Caco-2 (cell line): ENCODE measurements around the gene MSTN. TPM values are rescaled to one million over a fixed set of nuclear protein-coding genes. Genes with fewer than 3 reads are reported as not detected.

Source experiments
- BruUV-seq: library from RNA; stranded (reverse); fragments of 400-500 nt; replicated peaks from 2 replicates; lab custom pipeline; 2021; lab: Mats Ljungman, UMichigan
- CTCF ChIA-PET: fragments of 300-600 bp; sonication (Branson Sonifier 250); formaldehyde crosslinking; loops from one replicate; lab custom pipeline; 2022; ENCODE audit warnings: antibody characterized with exemption; lab: Charles Lee
- POLR2A ChIA-PET: fragments of 300-600 bp; sonication (Branson Sonifier 250); formaldehyde crosslinking; loops from one replicate; lab custom pipeline; 2022; ENCODE audit warnings: antibody characterized with exemption; lab: Charles Lee
- DNase-seq, 2 experiments: peaks; one replicate each; pipeline versions ENCODE4 v3.0.0 to v3.0.0-alpha.2; 2020 to 2022
- H3K27me3 ChIP-seq: replicated peaks from 2 replicates; pipeline ENCODE4 v1.6.0; 2011; ENCODE audit warnings: low read length; ENCODE audit not compliant: control insufficient read depth, insufficient read depth
- H3K36me3 ChIP-seq: 2 replicates; pipeline ENCODE4 v1.5.1; 2011; ENCODE audit warnings: low read length; ENCODE audit not compliant: control insufficient read depth, insufficient read depth
- H3K4me1 ChIP-seq: fragments of 250-450 bp; sonication (Bioruptor Pico); 2 replicates; pipeline ENCODE4 v1.5.1; 2020; ENCODE audit warnings: mild to moderate bottlenecking
- H3K4me3 ChIP-seq: 2 replicates; pipeline ENCODE4 v1.5.1; 2011; ENCODE audit warnings: low read depth, mild to moderate bottlenecking, control low read depth, low read length
- H3K9me3 ChIP-seq: fragments of 250-450 bp; sonication (Bioruptor Pico); 2 replicates; pipeline ENCODE4 v1.5.1; 2020; ENCODE audit warnings: mild to moderate bottlenecking, moderate library complexity
- H3K27ac Mint-ChIP-seq: one replicate; pipeline ENCODE4 v1.8.0; 2022; ENCODE audit warnings: mixed read lengths; ENCODE audit not compliant: unreplicated experiment
- H3K27me3 Mint-ChIP-seq: one replicate; pipeline ENCODE4 v1.8.0; 2022; ENCODE audit warnings: mixed read lengths; ENCODE audit not compliant: insufficient read depth, unreplicated experiment
- H3K36me3 Mint-ChIP-seq: one replicate; pipeline ENCODE4 v1.8.0; 2022; ENCODE audit warnings: mild to moderate bottlenecking, mixed read lengths; ENCODE audit not compliant: insufficient read depth, unreplicated experiment
- H3K4me1 Mint-ChIP-seq: one replicate; pipeline ENCODE4 v1.8.0; 2022; ENCODE audit warnings: low read depth, mixed read lengths; ENCODE audit not compliant: unreplicated experiment
- H3K4me3 Mint-ChIP-seq: one replicate; pipeline ENCODE4 v1.8.0; 2022; ENCODE audit warnings: mild to moderate bottlenecking, moderate library complexity, mixed read lengths; ENCODE audit not compliant: unreplicated experiment
- H3K9me3 Mint-ChIP-seq: one replicate; pipeline ENCODE4 v1.8.0; 2022; ENCODE audit warnings: mixed read lengths; ENCODE audit not compliant: unreplicated experiment
- intact Hi-C: fragments of 100-400 bp; cut with micrococcal nuclease; formaldehyde crosslinking; loops from one replicate; pipeline ENCODE4 v1.10.0; 2022; ENCODE audit not compliant: unreplicated experiment
- total RNA-seq: library from RNA; stranded (reverse); gene quantifications from 2 replicates; pipeline ENCODE4 v1.2.3, GENCODE V29; 2022
- TF ChIP-seq, protein P1 (sequence below), 2 experiments: fragments of 200-600 bp in 1 of 2; IDR thresholded peaks; 1 replicate in 1 of 2; 2 replicates in 1 of 2; pipeline versions ENCODE4 v1.5.1 to v1.8.0; 2011 to 2022; ENCODE audit warnings: antibody characterized with exemption in 1 of 2, control low read depth in 1 of 2, inconsistent platforms in 1 of 2, low read depth in 1 of 2, low read length in 1 of 2, mild to moderate bottlenecking in 1 of 2, moderate library complexity in 1 of 2; ENCODE audit not compliant: insufficient read depth in 1 of 2, severe bottlenecking in 1 of 2, unreplicated experiment in 1 of 2

Gene MSTN
- total RNA-seq, 1 experiment from 2014 or later: not detected

DNA sequence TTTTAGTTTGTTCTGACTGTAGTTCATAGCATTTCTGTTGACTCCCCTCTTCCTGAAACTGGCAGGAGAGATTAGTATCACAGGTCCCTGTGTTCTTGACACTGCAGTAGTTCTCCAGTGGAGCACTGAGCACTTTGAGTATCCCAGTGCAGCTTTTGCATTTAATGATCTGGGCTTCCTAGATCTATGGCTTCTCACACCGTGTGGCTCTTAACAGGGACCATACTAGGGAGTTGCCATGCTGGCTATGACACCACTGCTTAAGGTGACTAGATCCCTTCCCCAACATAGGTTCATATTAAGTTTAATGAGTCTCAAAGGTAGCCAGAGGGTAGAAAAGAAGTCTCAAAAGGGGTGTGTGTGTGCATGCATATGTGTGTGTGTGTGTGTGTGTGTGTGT is 6.2 kb upstream of the MSTN start:
- intact Hi-C loops: no loop called here
- ChIA-PET CTCF (interaction anchor here (1.1 kb wide), 1 partner anchor 31 kb away, joined by 4 read pairs; no protein-coding TSS in a partner anchor), POLR2A (no interaction called here)
- no peak for DNase-seq
- H3K9me3 ChIP-seq: no peaks in the 10 kb centered on the region
- no peaks in the 10 kb centered on the region for H3K27me3 ChIP-seq
- Mint-ChIP-seq H3K4me3 (no peak overlapping the region), H3K9me3 (no peaks in the 10 kb centered on the region), H3K4me1 (no peaks in the 10 kb centered on the region), H3K27me3 (peaks cover 4% of the 10 kb centered on the region), H3K36me3 (no peaks in the 10 kb centered on the region), H3K27ac (no peak overlapping the region)
- no peak overlapping the region for H3K4me3 ChIP-seq
- H3K4me1 ChIP-seq: no peaks in the 10 kb centered on the region
- TF ChIP-seq, protein P1, sequence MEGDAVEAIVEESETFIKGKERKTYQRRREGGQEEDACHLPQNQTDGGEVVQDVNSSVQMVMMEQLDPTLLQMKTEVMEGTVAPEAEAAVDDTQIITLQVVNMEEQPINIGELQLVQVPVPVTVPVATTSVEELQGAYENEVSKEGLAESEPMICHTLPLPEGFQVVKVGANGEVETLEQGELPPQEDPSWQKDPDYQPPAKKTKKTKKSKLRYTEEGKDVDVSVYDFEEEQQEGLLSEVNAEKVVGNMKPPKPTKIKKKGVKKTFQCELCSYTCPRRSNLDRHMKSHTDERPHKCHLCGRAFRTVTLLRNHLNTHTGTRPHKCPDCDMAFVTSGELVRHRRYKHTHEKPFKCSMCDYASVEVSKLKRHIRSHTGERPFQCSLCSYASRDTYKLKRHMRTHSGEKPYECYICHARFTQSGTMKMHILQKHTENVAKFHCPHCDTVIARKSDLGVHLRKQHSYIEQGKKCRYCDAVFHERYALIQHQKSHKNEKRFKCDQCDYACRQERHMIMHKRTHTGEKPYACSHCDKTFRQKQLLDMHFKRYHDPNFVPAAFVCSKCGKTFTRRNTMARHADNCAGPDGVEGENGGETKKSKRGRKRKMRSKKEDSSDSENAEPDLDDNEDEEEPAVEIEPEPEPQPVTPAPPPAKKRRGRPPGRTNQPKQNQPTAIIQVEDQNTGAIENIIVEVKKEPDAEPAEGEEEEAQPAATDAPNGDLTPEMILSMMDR (IDR thresholded peaks at IDR 0.05; ENCODE audit: insufficient read depth in 1 of 2, low read depth in 1 of 2, low read length in 1 of 2, severe bottlenecking in 1 of 2, unreplicated experiment in 1 of 2): no peak
- no TSS peak for BruUV-seq
- H3K36me3 ChIP-seq: no peaks in the 10 kb centered on the region

DNA sequence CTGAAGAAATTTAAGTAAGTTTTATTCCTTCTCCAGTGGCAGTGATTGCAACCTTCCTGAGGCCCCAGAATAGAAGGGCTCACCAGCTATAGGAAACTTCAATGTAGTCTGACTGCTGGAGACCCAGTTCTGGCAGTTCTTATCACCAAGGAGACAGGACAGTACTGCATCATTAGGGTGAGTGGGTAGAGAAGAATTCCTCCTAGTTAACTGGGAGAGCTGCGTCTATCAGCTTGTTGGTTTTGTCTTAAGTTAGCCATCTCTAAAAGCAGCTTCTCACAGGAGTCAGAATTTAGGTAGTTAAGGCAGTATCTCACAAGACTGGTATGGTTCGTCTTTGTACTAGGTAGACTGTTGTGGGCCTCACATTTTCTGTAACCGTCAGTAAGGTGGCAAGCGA is 3.3 kb upstream of the MSTN start:
- Mint-ChIP-seq H3K4me1 (no peaks in the 10 kb centered on the region), H3K4me3 (no peak overlapping the region), H3K9me3 (no peaks in the 10 kb centered on the region), H3K27me3 (no peaks in the 10 kb centered on the region), H3K36me3 (no peaks in the 10 kb centered on the region), H3K27ac (no peak overlapping the region)
- Histone ChIP-seq H3K36me3 (no peaks in the 10 kb centered on the region), H3K4me3 (no peak overlapping the region), H3K4me1 (no peaks in the 10 kb centered on the region), H3K9me3 (no peaks in the 10 kb centered on the region), H3K27me3 (no peaks in the 10 kb centered on the region)
- DNase-seq: no peak
- POLR2A ChIA-PET: no interaction called here
- BruUV-seq: no TSS peak
- CTCF ChIA-PET: no interaction called here
- TF ChIP-seq, protein P1 (IDR thresholded peaks at IDR 0.05; ENCODE audit: insufficient read depth in 1 of 2, low read depth in 1 of 2, low read length in 1 of 2, severe bottlenecking in 1 of 2, unreplicated experiment in 1 of 2): no peak
- intact Hi-C loops: no loop called here

DNA sequence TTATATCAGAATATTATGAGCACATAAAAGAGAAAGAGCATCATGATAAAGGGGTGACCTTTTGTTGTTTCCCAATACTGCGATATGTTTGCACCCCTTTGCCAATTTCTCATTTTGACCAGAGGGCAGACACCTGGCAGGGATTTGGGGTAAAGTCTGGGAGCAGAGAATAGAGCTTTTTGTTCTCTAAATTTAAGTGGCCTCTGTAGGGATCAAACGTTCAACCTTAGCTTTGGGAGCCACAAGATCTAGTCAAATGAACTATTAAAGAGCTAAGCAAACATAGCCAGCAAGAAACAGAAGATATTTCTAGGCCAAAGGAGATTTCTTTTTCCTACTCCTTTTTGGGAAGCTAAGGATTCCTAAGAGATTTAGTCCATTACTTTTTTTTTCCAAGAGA is 1.1 kb upstream of the MSTN start:
- ChIA-PET POLR2A (no interaction called here), CTCF (no interaction called here)
- DNase-seq: no peak
- no peak overlapping the region for H3K27ac Mint-ChIP-seq
- H3K27me3 Mint-ChIP-seq: no peaks in the 10 kb centered on the region
- Histone ChIP-seq H3K9me3 (no peaks in the 10 kb centered on the region), H3K4me3 (no peak overlapping the region), H3K36me3 (no peaks in the 10 kb centered on the region), H3K27me3 (no peaks in the 10 kb centered on the region), H3K4me1 (no peaks in the 10 kb centered on the region)
- intact Hi-C loops: no loop called here
- TF ChIP-seq, protein P1 (IDR thresholded peaks at IDR 0.05; ENCODE audit: insufficient read depth in 1 of 2, low read depth in 1 of 2, low read length in 1 of 2, severe bottlenecking in 1 of 2, unreplicated experiment in 1 of 2): no peak
- no peaks in the 10 kb centered on the region for H3K4me1 Mint-ChIP-seq
- H3K4me3 Mint-ChIP-seq: no peak overlapping the region
- no TSS peak for BruUV-seq
- no peaks in the 10 kb centered on the region for H3K36me3 Mint-ChIP-seq
- H3K9me3 Mint-ChIP-seq: no peaks in the 10 kb centered on the region
